Mononuclear cell (primary cell): Measurements from ENCODE around the gene CRAT. TPM values are rescaled to one million over a fixed set of nuclear protein-coding genes. Genes with fewer than 3 reads are reported as not detected.

ENCODE experiments used
- H3K27me3 ChIP-seq: 2 replicates; pipeline ENCODE4 v1.6.0; 2011; ENCODE audit warnings: low read length, control low read depth; ENCODE audit not compliant: insufficient read depth
- H3K4me1 ChIP-seq: 2 replicates; pipeline ENCODE4 v1.5.1; 2011; ENCODE audit warnings: mild to moderate bottlenecking, low read length, control low read depth; ENCODE audit not compliant: insufficient read depth
- H3K4me3 ChIP-seq: 2 replicates; pipeline ENCODE4 v1.5.1; 2011; ENCODE audit warnings: mild to moderate bottlenecking, low read length, moderate library complexity
- H3K9me3 ChIP-seq: 2 replicates; pipeline ENCODE4 v1.5.1; 2011; ENCODE audit warnings: low read depth, mild to moderate bottlenecking, control low read depth, low read length
- total RNA-seq: library from RNA; depleted of rRNA; stranded (reverse); fragments of >200 nt; gene quantifications from one replicate; pipeline ENCODE4 v1.2.3, GENCODE V29; 2012

Gene CRAT
- total RNA-seq, 1 donor, result 11.6 TPM

GRCh38 chr9:129108083-129108804 lies 2.3 kb downstream of the CRAT start:
- H3K27me3 ChIP-seq, result no peaks in the 10 kb centered on the region
- no peaks in the 10 kb centered on the region for H3K9me3 ChIP-seq
- no peak overlapping the region for H3K4me3 ChIP-seq
- peaks cover 28% of the 10 kb centered on the region for H3K4me1 ChIP-seq

GRCh38 chr9:129107651-129108050 lies 2.9 kb downstream of the CRAT start:
- H3K4me1 ChIP-seq, result peaks cover 22% of the 10 kb centered on the region
- no peak overlapping the region for H3K4me3 ChIP-seq
- H3K9me3 ChIP-seq, result no peaks in the 10 kb centered on the region
- H3K27me3 ChIP-seq, result no peaks in the 10 kb centered on the region

- Histone ChIP-seq H3K9me3 (no peaks in the 10 kb centered on the region), H3K4me3 (no peak overlapping the region), H3K4me1 (peaks cover 12% of the 10 kb centered on the region), H3K27me3 (no peaks in the 10 kb centered on the region)
These were observed 4.5 kb downstream of the CRAT start for GRCh38 chr9:129105857-129106694.

- Histone ChIP-seq H3K4me1 (peaks cover under 1% of the 10 kb centered on the region), H3K4me3 (no peak overlapping the region), H3K9me3 (no peaks in the 10 kb centered on the region), H3K27me3 (no peaks in the 10 kb centered on the region)
These were observed 6.5 kb downstream of the CRAT start for GRCh38 chr9:129104051-129104450.

GRCh38 chr9:129103595-129103965 lies 7.0 kb downstream of the CRAT start:
- Histone ChIP-seq H3K4me3 (no peak overlapping the region), H3K27me3 (no peaks in the 10 kb centered on the region), H3K9me3 (no peaks in the 10 kb centered on the region), H3K4me1 (no peaks in the 10 kb centered on the region)

- H3K4me3 ChIP-seq, result no peak overlapping the region
- no peaks in the 10 kb centered on the region for H3K27me3 ChIP-seq
- no peaks in the 10 kb centered on the region for H3K9me3 ChIP-seq
- H3K4me1 ChIP-seq, result no peaks in the 10 kb centered on the region
These were observed 7.6 kb downstream of the CRAT start for GRCh38 chr9:129102791-129103594.

GRCh38 chr9:129102095-129102525 lies 8.5 kb downstream of the CRAT start:
- Histone ChIP-seq H3K4me3 (no peak overlapping the region), H3K27me3 (no peaks in the 10 kb centered on the region), H3K4me1 (no peaks in the 10 kb centered on the region), H3K9me3 (no peaks in the 10 kb centered on the region)

GRCh38 chr9:129101279-129101678 lies 9.3 kb downstream of the CRAT start:
- no peak overlapping the region for H3K4me3 ChIP-seq

GRCh38 chr9:129100383-129101169 lies 10.0 kb downstream of the CRAT start:
- Histone ChIP-seq H3K4me1 (no peaks in the 10 kb centered on the region), H3K27me3 (no peaks in the 10 kb centered on the region), H3K9me3 (no peaks in the 10 kb centered on the region), H3K4me3 (no peak overlapping the region)

More at GRCh38 chr9:129101279-129101678, 9.3 kb downstream of the CRAT start:
- H3K9me3 ChIP-seq, result no peaks in the 10 kb centered on the region
- H3K4me1 ChIP-seq, result no peaks in the 10 kb centered on the region
- no peaks in the 10 kb centered on the region for H3K27me3 ChIP-seq

- Histone ChIP-seq H3K9me3 (no peaks in the 10 kb centered on the region), H3K27me3 (no peaks in the 10 kb centered on the region), H3K4me1 (no peaks in the 10 kb centered on the region), H3K4me3 (no peak overlapping the region)
These were observed 12.3 kb downstream of the CRAT start for GRCh38 chr9:129098328-129098727.

GRCh38 chr9:129097671-129098306 lies 12.8 kb downstream of the CRAT start:
- Histone ChIP-seq H3K27me3 (no peaks in the 10 kb centered on the region), H3K4me1 (no peaks in the 10 kb centered on the region), H3K4me3 (no peak overlapping the region), H3K9me3 (no peaks in the 10 kb centered on the region)

GRCh38 chr9:129095908-129096307 lies 14.7 kb downstream of the CRAT start:
- Histone ChIP-seq H3K4me1 (no peaks in the 10 kb centered on the region), H3K4me3 (no peak overlapping the region), H3K9me3 (no peaks in the 10 kb centered on the region), H3K27me3 (no peaks in the 10 kb centered on the region)

- Histone ChIP-seq H3K27me3 (no peaks in the 10 kb centered on the region), H3K4me1 (no peaks in the 10 kb centered on the region), H3K9me3 (no peaks in the 10 kb centered on the region), H3K4me3 (no peak overlapping the region)
These were observed 15.4 kb downstream of the CRAT start for GRCh38 chr9:129095170-129095667.
